ACHN (cell line): ENCODE data around the gene FMN1.
"Not testable (repeated sequence)": the region's sequence is repeated elsewhere in the genome, so short reads cannot be mapped to it uniquely, and the experiment has no call there.

Experiments used
- DNase-seq: peaks from one replicate; pipeline ENCODE4 v3.0.0-alpha.2; 2015
- in situ Hi-C: cut with HindIII; loops from 2 replicates; pipeline ENCODE4 v1.10.0; 2017; ENCODE audit warnings: low sequenced_read_pairs, low pct_ligation_motif_present, low pct_unique_long_range_greater_than_20kb

FMN1 gene

DNA sequence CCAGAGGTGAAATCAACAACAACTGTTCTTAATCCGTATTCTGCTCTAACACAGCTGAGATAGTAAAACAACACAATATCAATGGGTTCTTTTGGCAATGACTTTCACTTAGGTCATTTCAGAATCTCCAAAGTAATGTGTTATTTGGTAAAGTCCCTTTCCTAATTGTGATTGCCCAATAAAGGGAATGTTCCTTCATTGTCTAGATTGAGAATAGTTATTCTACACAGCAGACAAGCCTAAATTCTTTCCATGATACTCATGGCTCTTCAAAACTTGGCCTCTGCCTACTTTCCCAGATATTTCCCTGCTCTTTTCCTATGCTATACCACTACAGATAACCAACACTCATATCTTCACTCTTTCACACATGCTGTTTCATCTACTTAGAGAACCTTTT lies 219.8 kb downstream of the FMN1 start:
- in situ Hi-C loops = loop anchor here (25.0 kb wide), 1 partner anchor 137 kb away; no protein-coding TSS in a partner anchor

DNA sequence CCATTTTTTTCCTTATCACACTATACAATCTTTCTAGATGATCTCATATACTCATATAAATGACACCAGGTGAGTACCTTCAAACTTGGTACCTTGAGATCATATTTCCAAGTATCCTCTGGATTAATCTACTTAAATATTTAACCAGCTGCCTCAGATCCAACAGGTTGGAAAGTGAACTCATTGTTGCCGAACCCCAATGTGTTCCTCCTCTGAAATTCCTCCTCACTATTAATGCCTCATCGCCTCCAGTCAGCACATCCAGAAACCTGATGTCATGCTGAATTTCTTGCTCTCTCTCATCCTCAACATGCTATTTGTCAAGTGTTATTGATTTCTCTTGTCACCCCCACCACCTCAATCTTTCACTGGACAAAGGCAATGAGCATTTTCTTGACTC lies 221.8 kb downstream of the FMN1 start:
- DNase-seq = no peak
- in situ Hi-C loops = no loop called here

More for the DNA sequence above, 219.8 kb downstream of the FMN1 start:
- DNase-seq = no peak

GRCh38 chr15:32970847-32971246 lies 223.7 kb downstream of the FMN1 start:
- in situ Hi-C loops = no loop called here

GRCh38 chr15:32967521-32967920 lies 227.0 kb downstream of the FMN1 start:
- in situ Hi-C loops = no loop called here
- DNase-seq = no peak

More at GRCh38 chr15:32970847-32971246, 223.7 kb downstream of the FMN1 start:
- no peak for DNase-seq

DNA sequence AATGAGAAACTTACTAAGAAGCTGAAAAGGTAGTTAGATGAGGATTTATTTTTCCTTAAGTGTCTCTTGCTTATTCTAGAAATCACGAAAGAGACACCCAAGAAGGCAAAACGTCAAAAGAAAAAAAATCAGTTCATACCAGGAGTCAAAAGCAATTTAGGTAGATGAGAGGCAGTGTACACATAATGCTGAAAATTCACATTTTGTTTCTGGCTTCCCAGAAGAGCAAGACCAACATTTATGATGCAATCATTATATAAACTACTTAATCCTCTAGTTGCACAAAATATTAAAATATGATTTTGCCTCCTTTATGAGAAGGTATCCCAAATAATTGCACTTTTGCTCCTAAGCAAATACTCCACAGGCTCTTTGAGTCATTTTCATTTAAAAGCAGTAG lies 228.0 kb downstream of the FMN1 start:
- in situ Hi-C loops = no loop called here
- DNase-seq = no peak

- no peak for DNase-seq
- in situ Hi-C loops = no loop called here
These were observed 228.6 kb downstream of the FMN1 start for GRCh38 chr15:32965897-32966296.

GRCh38 chr15:32959077-32959476 lies 235.4 kb downstream of the FMN1 start:
- DNase-seq = no peak
- in situ Hi-C loops = no loop called here

- in situ Hi-C loops = no loop called here
- no peak for DNase-seq
These were observed 237.3 kb downstream of the FMN1 start for GRCh38 chr15:32957219-32957618.

- no peak for DNase-seq
- in situ Hi-C loops = no loop called here
These were observed 237.8 kb downstream of the FMN1 start for GRCh38 chr15:32956711-32957110.

DNA sequence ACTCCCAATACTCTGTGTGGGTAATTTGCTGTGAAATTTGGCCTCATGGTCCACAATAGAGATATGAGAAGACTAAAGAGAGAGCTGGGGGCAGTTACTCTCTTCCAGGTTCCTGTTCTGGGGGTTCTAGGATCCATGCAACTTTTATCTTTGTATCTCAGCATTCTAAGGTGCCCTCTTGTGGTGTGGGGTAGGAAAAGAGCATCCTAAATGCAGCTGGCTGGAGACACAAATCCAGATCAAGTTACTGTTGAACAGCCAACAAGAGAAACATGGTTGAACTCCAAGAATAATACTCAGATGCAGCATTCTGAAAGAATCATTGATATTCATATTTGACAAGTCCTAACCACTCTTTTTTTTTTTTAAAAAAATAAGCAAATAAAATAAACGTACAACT lies 238.5 kb downstream of the FMN1 start:
- in situ Hi-C loops = no loop called here
- peak; percentile 52 for DNase-seq

- in situ Hi-C loops = no loop called here
- no peak for DNase-seq
These were observed 241.0 kb downstream of the FMN1 start for GRCh38 chr15:32953533-32953910.

DNA sequence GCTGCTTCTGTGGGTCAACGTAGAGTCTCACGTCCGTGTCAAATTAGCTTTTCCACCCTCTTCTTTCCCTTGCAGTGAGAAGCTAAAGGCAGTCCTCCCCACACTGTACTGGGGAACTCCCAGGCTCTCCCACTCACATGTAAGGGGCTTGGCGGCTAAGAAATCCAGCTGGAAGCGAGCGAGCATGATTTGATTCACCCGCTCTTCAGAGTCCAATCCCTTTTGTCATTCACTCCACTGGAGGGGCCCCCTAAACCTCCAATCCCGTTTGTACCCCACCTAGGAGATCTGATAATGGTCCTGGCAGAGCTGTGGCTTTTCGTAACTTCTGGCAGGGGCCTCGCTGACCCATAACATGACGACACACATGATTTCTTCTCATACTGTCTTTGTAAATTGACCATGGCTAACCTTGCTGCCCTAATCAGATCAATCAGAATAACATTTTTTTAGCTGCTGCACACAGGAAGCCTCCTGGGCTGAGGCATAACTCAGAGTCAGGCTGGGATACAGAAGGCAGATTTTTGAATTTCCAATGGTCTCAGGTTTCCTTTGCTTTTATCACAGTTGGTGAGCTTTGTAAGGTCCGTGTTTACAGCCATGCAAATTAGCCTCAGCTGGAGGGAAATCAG lies 241.5 kb downstream of the FMN1 start:
- DNase-seq = no peak
- in situ Hi-C loops = no loop called here

GRCh38 chr15:32951736-32952464 lies 242.6 kb downstream of the FMN1 start:
- in situ Hi-C loops = no loop called here
- DNase-seq = no peak

- DNase-seq, in situ Hi-C loops: not testable (repeated sequence)
These were observed 244.5 kb downstream of the FMN1 start for GRCh38 chr15:32950051-32950450.

DNA sequence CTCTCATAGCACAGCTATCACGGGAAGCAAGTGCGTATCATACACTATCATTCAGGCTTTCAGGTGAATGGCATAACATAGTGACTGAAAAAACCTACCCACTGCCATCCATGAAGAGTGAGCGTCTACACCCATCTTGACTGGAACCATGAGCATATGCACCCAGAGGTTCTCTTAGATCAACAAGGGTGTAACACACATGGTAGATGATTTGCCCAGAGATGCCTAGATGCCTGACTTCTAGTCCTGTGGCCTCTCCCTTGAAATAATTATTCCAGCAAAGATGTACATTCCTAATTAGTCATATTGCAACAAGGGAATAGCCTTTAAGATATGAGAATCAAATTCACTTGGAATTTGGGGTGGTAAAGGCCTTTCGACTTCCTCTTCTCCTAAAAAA lies 248.3 kb downstream of the FMN1 start:
- in situ Hi-C loops = no loop called here

GRCh38 chr15:32944431-32944830 lies 250.1 kb downstream of the FMN1 start:
- DNase-seq = no peak
- in situ Hi-C loops = no loop called here

More for the DNA sequence above, 248.3 kb downstream of the FMN1 start:
- DNase-seq = no peak

- in situ Hi-C loops = no loop called here
- no peak for DNase-seq
These were observed 250.8 kb downstream of the FMN1 start for GRCh38 chr15:32943711-32944110.

GRCh38 chr15:32942401-32942841 lies 252.1 kb downstream of the FMN1 start:
- in situ Hi-C loops = no loop called here
- no peak for DNase-seq

- in situ Hi-C loops = no loop called here
- DNase-seq = no peak
These were observed 252.7 kb downstream of the FMN1 start for GRCh38 chr15:32941823-32942222.

- DNase-seq = no peak
- in situ Hi-C loops = no loop called here
These were observed 257.5 kb downstream of the FMN1 start for GRCh38 chr15:32936976-32937375.
